ENCODE results near the gene APIP. TPM values are rescaled to one million over a fixed set of nuclear protein-coding genes. Genes with fewer than 3 reads are reported as not detected.

Gene APIP
- total RNA-seq = 23.1 and 32.7 TPM in 2 replicates
- polyA plus RNA-seq = 32.2 and 42.5 TPM in 2 replicates
- 31.2 and 38.3 TPM in 2 replicates for polyA plus RNA-seq (2012)
- 3.2 and 3.7 TPM in 2 replicates for polyA minus RNA-seq (ENCODE audit: low replicate concordance)

- TF ChIP-seq CTCF (conservative IDR thresholded peaks at IDR 0.05 in 1 of 2, IDR thresholded peaks at IDR 0.05 in 1 of 2; ENCODE audit: low read depth in 1 of 2, low read length in 2 of 2) (no peak), EZH2 (IDR thresholded peaks at IDR 0.05; ENCODE audit: low read length, missing control alignments) (no peak)
- Histone ChIP-seq H3K9me3 (ENCODE audit: control insufficient read depth, insufficient read depth, low read depth, low read length) (no peaks in the 10 kb centered on the region), H3K27ac (ENCODE audit: insufficient read depth, low read length) (peak within 1 kb of the TSS; percentile 97), H3K9ac (ENCODE audit: insufficient read depth, low read length) (peak within 1 kb of the TSS; percentile 97), H3K4me3 (replicated peaks in 1 of 4; ENCODE audit: control extremely low read depth in 1 of 4, insufficient read depth in 1 of 4, low read depth in 3 of 4, low read length in 4 of 4) (peak within 1 kb of the TSS; percentile 70 to 98 (median 95)), H3K27me3 (ENCODE audit: control insufficient read depth, insufficient read depth, low read length) (no peaks in the 10 kb centered on the region), H4K20me1 (ENCODE audit: control insufficient read depth, extremely low read depth, insufficient read depth, low read length) (no peaks in the 10 kb centered on the region), H3K4me2 (ENCODE audit: extremely low read depth, insufficient read depth, low read length) (peak within 1 kb of the TSS; percentile 97), H3K4me1 (ENCODE audit: control insufficient read depth, extremely low read depth, insufficient read depth, low read length) (peaks cover 4% of the 10 kb centered on the region), H2AFZ (ENCODE audit: low read length) (peak within 1 kb of the TSS; percentile 88), H3K36me3 (ENCODE audit: control insufficient read depth, insufficient read depth, low read length) (peaks cover 1% of the 10 kb centered on the region), H3K79me2 (ENCODE audit: control insufficient read depth, insufficient read depth, low read length) (peaks cover 56% of the 10 kb centered on the region)
- DNase-seq (ENCODE audit: low read depth in 2 of 2) = peak; percentile 98 to 99
Measured at GRCh38 chr11:34916015-34916842, at the start of gene APIP, which contains the start of gene PDHX. TSS of gene APIP (minus strand) at chr11:34916379. CDS start at chr11:34916284, 95 bp downstream. TSS of gene PDHX (plus strand) at chr11:34916618. CDS start at chr11:34916656, 38 bp downstream.

- DNase-seq (ENCODE audit: low read depth in 2 of 2) = no peak
- Histone ChIP-seq H3K4me3 (replicated peaks in 1 of 4; ENCODE audit: control extremely low read depth in 1 of 4, insufficient read depth in 1 of 4, low read depth in 3 of 4, low read length in 4 of 4) (no peak overlapping the region), H4K20me1 (ENCODE audit: control insufficient read depth, extremely low read depth, insufficient read depth, low read length) (no peaks in the 10 kb centered on the region), H3K27ac (ENCODE audit: insufficient read depth, low read length) (no peak overlapping the region), H3K4me2 (ENCODE audit: extremely low read depth, insufficient read depth, low read length) (no peak overlapping the region), H2AFZ (ENCODE audit: low read length) (no peak overlapping the region), H3K36me3 (ENCODE audit: control insufficient read depth, insufficient read depth, low read length) (peaks cover 1% of the 10 kb centered on the region), H3K79me2 (ENCODE audit: control insufficient read depth, insufficient read depth, low read length) (no peaks in the 10 kb centered on the region), H3K27me3 (ENCODE audit: control insufficient read depth, insufficient read depth, low read length) (no peaks in the 10 kb centered on the region), H3K9ac (ENCODE audit: insufficient read depth, low read length) (no peak overlapping the region), H3K9me3 (ENCODE audit: control insufficient read depth, insufficient read depth, low read depth, low read length) (no peaks in the 10 kb centered on the region), H3K4me1 (ENCODE audit: control insufficient read depth, extremely low read depth, insufficient read depth, low read length) (no peaks in the 10 kb centered on the region)
- TF ChIP-seq EZH2 (IDR thresholded peaks at IDR 0.05; ENCODE audit: low read length, missing control alignments) (no peak), CTCF (conservative IDR thresholded peaks at IDR 0.05 in 1 of 2, IDR thresholded peaks at IDR 0.05 in 1 of 2; ENCODE audit: low read depth in 1 of 2, low read length in 2 of 2) (no peak)
Measured at GRCh38 chr11:34964610-34965331, 48.6 kb upstream of the APIP start.

- H2AFZ ChIP-seq (ENCODE audit: low read length) = no peak overlapping the region
- H3K4me2 ChIP-seq (ENCODE audit: extremely low read depth, insufficient read depth, low read length) = no peak overlapping the region
- no peaks in the 10 kb centered on the region for H3K4me1 ChIP-seq (ENCODE audit: control insufficient read depth, extremely low read depth, insufficient read depth, low read length)
- H3K27ac ChIP-seq (ENCODE audit: insufficient read depth, low read length) = no peak overlapping the region
- no peak for DNase-seq (ENCODE audit: low read depth in 2 of 2)
- no peak overlapping the region for H3K9ac ChIP-seq (ENCODE audit: insufficient read depth, low read length)
- no peaks in the 10 kb centered on the region for H4K20me1 ChIP-seq (ENCODE audit: control insufficient read depth, extremely low read depth, insufficient read depth, low read length)
- no peaks in the 10 kb centered on the region for H3K36me3 ChIP-seq (ENCODE audit: control insufficient read depth, insufficient read depth, low read length)
- no peaks in the 10 kb centered on the region for H3K9me3 ChIP-seq (ENCODE audit: control insufficient read depth, insufficient read depth, low read depth, low read length)
- H3K27me3 ChIP-seq (ENCODE audit: control insufficient read depth, insufficient read depth, low read length) = no peaks in the 10 kb centered on the region
- no peaks in the 10 kb centered on the region for H3K79me2 ChIP-seq (ENCODE audit: control insufficient read depth, insufficient read depth, low read length)
- TF ChIP-seq CTCF (conservative IDR thresholded peaks at IDR 0.05 in 1 of 2, IDR thresholded peaks at IDR 0.05 in 1 of 2; ENCODE audit: low read depth in 1 of 2, low read length in 2 of 2) = no peak
- TF ChIP-seq EZH2 (IDR thresholded peaks at IDR 0.05; ENCODE audit: low read length, missing control alignments) = no peak
- no peak overlapping the region for H3K4me3 ChIP-seq (replicated peaks in 1 of 4; ENCODE audit: control extremely low read depth in 1 of 4, insufficient read depth in 1 of 4, low read depth in 3 of 4, low read length in 4 of 4)
Measured at GRCh38 chr11:34963351-34963750, 47.2 kb upstream of the APIP start.

All from fibroblast of lung (primary cell).